Activated naive CD8-positive, alpha-beta T cell treated with anti-CD3 and anti-CD28 coated beads, Interleukin-2, amount 10 ng/mL, durations not matched to agents 7 days and 5 days (primary cell): Measurements from ENCODE around the gene EEF1AKMT1. TPM values are rescaled to one million over a fixed set of nuclear protein-coding genes. Genes with fewer than 3 reads are reported as not detected.

Experiments used
- ATAC-seq: fragments of 150-1000 bp; cut with Tn5 transposase; one replicate; pipeline ENCODE4 v1.10.0; 2021; ENCODE audit warnings: low read depth, moderate library complexity
- POLR2A ChIA-PET: fragments of 350-600 bp; sonication (Branson Sonifier 250); formaldehyde crosslinking; loops from one replicate; lab custom pipeline; 2021; ENCODE audit warnings: antibody characterized with exemption; lab: Charles Lee
- DNase-seq: peaks from one replicate; pipeline ENCODE4 v3.0.0; 2021
- H3K27ac Mint-ChIP-seq: one replicate; pipeline ENCODE4 v1.8.0; 2022; ENCODE audit warnings: mild to moderate bottlenecking, mixed read lengths
- H3K27me3 Mint-ChIP-seq: one replicate; pipeline ENCODE4 v1.8.0; 2022; ENCODE audit warnings: mild to moderate bottlenecking, moderate library complexity, mixed read lengths
- H3K36me3 Mint-ChIP-seq: one replicate; pipeline ENCODE4 v1.8.0; 2021; ENCODE audit warnings: mild to moderate bottlenecking, mixed read lengths
- H3K4me1 Mint-ChIP-seq: one replicate; pipeline ENCODE4 v1.8.0; 2021; ENCODE audit warnings: mixed read lengths
- H3K4me3 Mint-ChIP-seq: one replicate; pipeline ENCODE4 v1.8.0; 2022; ENCODE audit warnings: mild to moderate bottlenecking, moderate library complexity, mixed read lengths
- H3K9me3 Mint-ChIP-seq: one replicate; pipeline ENCODE4 v1.8.0; 2021; ENCODE audit warnings: mixed read lengths
- total RNA-seq, 2 experiments: library from RNA; stranded (reverse); gene quantifications; one replicate each; pipeline ENCODE4 v1.2.3, GENCODE V29; 2021

EEF1AKMT1 gene, protein sequence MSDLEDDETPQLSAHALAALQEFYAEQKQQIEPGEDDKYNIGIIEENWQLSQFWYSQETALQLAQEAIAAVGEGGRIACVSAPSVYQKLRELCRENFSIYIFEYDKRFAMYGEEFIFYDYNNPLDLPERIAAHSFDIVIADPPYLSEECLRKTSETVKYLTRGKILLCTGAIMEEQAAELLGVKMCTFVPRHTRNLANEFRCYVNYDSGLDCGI
- total RNA-seq, result 1 to 10 TPM; 7.1 to 9.0 TPM

DNA sequence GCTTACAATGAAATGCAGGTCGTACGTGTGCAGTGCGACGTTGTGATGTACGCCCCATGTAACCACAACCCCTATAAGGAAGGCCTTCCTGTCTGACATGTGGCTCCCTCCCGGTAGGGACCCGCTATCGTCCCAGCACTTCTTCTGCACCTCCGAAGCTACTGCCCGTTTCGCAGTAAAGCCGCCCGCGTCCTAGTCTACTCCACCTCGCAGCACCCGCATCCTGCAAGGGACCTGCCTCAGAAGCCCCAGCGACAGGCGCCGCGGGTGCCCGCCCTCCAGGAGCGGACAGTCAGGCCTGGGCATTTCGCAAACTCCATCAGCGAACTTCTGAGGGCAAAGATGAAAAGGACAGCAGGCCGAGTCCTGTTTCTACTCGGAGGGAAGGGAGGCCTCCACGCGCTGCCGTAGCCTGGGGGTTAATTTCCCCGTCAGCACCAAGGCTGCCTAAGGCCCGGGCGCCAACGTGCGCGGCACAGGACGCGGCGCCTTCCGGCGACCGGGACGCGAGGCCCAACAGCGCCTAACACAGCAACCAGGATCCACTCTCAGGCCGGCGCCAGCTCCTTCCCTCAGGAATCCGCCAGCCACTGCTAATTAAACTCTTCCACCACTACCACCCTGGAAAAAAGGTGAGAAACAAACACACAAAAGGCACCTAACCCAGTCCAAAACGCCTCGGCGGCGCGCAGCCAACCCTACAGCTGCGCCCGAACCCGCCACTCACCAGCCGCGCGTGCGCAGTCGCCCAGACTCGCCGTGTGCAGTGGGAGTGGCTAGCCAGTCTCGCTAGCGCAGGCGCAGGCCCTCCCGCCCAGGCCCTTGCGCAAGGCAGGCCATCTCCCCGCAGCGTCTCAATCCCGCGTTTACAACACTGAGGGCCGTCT, at the start of gene EEF1AKMT1:
Gene EEF1AKMT1 (minus strand): TSS at position 768 of the 887 bp plus-strand sequence. CDS start 16,363 bp downstream, outside the sequence.
- ATAC-seq, result peak; percentile 91
- Mint-ChIP-seq H3K4me3 (peak within 1 kb of the TSS; percentile 95), H3K9me3 (peaks cover 13% of the 10 kb centered on the region), H3K36me3 (peaks cover 34% of the 10 kb centered on the region), H3K27me3 (no peaks in the 10 kb centered on the region), H3K4me1 (peaks cover 25% of the 10 kb centered on the region), H3K27ac (peak within 1 kb of the TSS; percentile 97)
- POLR2A ChIA-PET, result interaction anchor here (0.8 to 2.5 kb wide), 7 partner anchors 9 to 402 kb away, joined by 3 to 8 read pairs (median 4); partner anchors contain the start of gene XPO4
- peak; percentile 97 for DNase-seq

DNA sequence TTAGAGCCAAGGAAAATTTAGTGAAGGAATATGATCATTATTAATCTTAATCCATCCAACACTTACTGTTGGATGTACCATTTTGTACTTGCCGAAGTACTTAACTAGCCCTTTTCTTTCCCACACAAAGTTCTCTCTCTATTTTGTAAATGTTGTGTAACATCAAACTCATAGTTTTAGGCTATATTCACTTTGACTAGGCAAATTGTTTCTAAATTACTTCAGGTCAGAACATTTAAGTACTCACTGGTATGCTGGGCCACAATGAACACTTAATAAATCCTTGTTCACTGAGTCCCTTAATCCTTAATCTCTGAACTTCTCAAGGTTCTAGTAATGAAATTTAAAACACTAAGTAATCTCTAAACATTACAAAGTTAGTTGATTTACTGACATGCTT, 49.3 kb upstream of the EEF1AKMT1 start:
- Mint-ChIP-seq H3K4me1 (no peaks in the 10 kb centered on the region), H3K36me3 (peaks cover 10% of the 10 kb centered on the region), H3K27me3 (no peaks in the 10 kb centered on the region), H3K4me3 (no peak overlapping the region), H3K9me3 (no peaks in the 10 kb centered on the region), H3K27ac (no peak overlapping the region)
- POLR2A ChIA-PET, result no interaction called here
- ATAC-seq, result no peak
- no peak for DNase-seq

- H3K36me3 Mint-ChIP-seq, result peaks cover 11% of the 10 kb centered on the region
- H3K27ac Mint-ChIP-seq, result no peak overlapping the region
- ATAC-seq (no peak), DNase-seq (no peak)
- H3K4me3 Mint-ChIP-seq, result no peak overlapping the region
- no peaks in the 10 kb centered on the region for H3K27me3 Mint-ChIP-seq
- H3K4me1 Mint-ChIP-seq, result no peaks in the 10 kb centered on the region
- POLR2A ChIA-PET, result no interaction called here
- H3K9me3 Mint-ChIP-seq, result no peaks in the 10 kb centered on the region
These were observed 48.6 kb upstream of the EEF1AKMT1 start for GRCh38 chr13:20822406-20822805.

- ATAC-seq (no peak), DNase-seq (no peak)
- no peaks in the 10 kb centered on the region for H3K9me3 Mint-ChIP-seq
- H3K27me3 Mint-ChIP-seq, result no peaks in the 10 kb centered on the region
- H3K36me3 Mint-ChIP-seq, result peaks cover 9% of the 10 kb centered on the region
- no peak overlapping the region for H3K27ac Mint-ChIP-seq
- no peaks in the 10 kb centered on the region for H3K4me1 Mint-ChIP-seq
- no peak overlapping the region for H3K4me3 Mint-ChIP-seq
- POLR2A ChIA-PET, result no interaction called here
These were observed 46.0 kb upstream of the EEF1AKMT1 start for GRCh38 chr13:20819715-20820114.

GRCh38 chr13:20815464-20815863, 41.7 kb upstream of the EEF1AKMT1 start:
- Mint-ChIP-seq H3K4me3 (no peak overlapping the region), H3K27ac (no peak overlapping the region), H3K9me3 (peaks cover 2% of the 10 kb centered on the region), H3K27me3 (no peaks in the 10 kb centered on the region), H3K4me1 (no peaks in the 10 kb centered on the region), H3K36me3 (peaks cover 25% of the 10 kb centered on the region)
- POLR2A ChIA-PET, result no interaction called here
- DNase-seq (no peak), ATAC-seq (no peak)

DNA sequence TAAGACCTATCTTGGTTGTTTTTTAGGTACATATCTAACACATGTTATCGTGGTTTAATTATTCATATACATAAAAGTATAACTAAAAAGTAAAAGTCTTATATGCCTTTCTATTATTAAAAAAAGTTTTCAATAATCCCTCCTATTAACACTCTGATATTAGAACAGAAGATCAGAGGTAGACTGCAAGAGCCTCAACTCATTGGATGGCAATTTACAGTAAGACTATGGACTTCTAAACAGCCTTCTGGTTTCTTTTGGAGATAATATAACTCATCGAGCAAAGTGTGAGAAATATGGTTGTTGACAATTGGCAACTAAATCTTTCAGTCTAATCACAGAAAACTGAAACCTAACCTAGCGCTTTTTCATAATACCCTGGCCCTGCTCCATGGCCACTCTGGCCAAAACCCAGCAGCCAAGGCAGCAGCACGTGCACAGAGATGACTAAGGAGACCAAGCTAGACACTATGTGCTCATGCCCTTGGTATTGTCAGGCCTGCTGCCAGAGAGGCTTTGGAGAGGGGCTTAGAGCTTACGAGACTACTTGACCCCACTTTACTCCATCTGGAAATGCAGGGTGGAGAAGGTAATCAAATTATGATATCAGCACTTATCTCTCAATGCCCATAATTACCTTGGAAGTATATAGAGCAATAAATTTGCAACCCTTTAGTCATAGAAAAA, 40.6 kb upstream of the EEF1AKMT1 start:
- H3K36me3 Mint-ChIP-seq, result peaks cover 21% of the 10 kb centered on the region
- H3K27ac Mint-ChIP-seq, result no peak overlapping the region
- H3K4me3 Mint-ChIP-seq, result no peak overlapping the region
- POLR2A ChIA-PET, result no interaction called here
- no peaks in the 10 kb centered on the region for H3K27me3 Mint-ChIP-seq
- no peaks in the 10 kb centered on the region for H3K4me1 Mint-ChIP-seq
- ATAC-seq (no peak), DNase-seq (no peak)
- H3K9me3 Mint-ChIP-seq, result peaks cover 2% of the 10 kb centered on the region

DNA sequence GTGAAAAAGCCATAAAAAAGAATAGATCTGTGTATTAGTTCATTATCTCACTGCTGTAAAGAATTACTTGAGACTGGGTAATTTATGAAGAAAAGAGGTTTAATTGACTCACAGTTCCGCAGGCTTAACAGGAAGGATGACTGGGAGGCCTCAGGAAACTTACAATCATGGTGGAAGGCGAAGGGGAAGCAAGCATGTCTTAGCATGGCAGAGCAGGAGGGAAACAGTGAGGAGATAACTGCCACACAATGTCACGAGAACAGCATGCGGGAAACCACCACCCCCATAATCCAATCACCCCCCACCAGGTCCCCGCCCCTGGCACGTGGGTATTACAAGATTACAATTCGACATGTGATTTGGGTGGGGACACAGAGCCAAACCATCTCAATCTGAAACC, 39.1 kb upstream of the EEF1AKMT1 start:
- peaks cover 19% of the 10 kb centered on the region for H3K36me3 Mint-ChIP-seq
- no peaks in the 10 kb centered on the region for H3K27me3 Mint-ChIP-seq
- POLR2A ChIA-PET, result no interaction called here
- H3K4me1 Mint-ChIP-seq, result no peaks in the 10 kb centered on the region
- H3K27ac Mint-ChIP-seq, result no peak overlapping the region
- H3K9me3 Mint-ChIP-seq, result peaks cover 2% of the 10 kb centered on the region
- no peak for ATAC-seq
- no peak for DNase-seq
- no peak overlapping the region for H3K4me3 Mint-ChIP-seq

DNA sequence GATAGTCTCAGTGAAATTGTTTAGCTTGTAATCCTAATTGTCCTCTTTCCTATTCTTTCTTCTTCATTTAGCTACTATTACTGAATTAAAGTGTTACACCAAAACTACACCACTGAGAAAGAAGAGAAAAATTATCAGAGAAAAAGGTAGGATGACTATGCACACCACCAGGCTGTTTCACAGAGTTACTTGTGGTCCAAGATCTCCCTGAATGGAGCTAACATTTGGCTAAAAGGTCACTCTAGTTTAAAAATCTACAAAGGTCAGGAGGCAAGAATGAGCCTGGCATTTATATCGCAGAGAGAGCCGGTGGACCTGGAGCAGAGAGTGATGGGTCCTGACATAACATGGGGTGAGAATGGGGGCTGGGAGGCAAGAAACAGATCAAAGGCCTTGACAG, 37.0 kb upstream of the EEF1AKMT1 start:
- Mint-ChIP-seq H3K27ac (no peak overlapping the region), H3K27me3 (no peaks in the 10 kb centered on the region)
- no peak for DNase-seq

GRCh38 chr13:20808874-20809273, 35.1 kb upstream of the EEF1AKMT1 start:
- H3K36me3 Mint-ChIP-seq, result peaks cover 19% of the 10 kb centered on the region
- no peak overlapping the region for H3K27ac Mint-ChIP-seq
- ATAC-seq (no peak), DNase-seq (no peak)
- POLR2A ChIA-PET, result no interaction called here
- H3K4me1 Mint-ChIP-seq, result no peaks in the 10 kb centered on the region
- H3K4me3 Mint-ChIP-seq, result no peak overlapping the region
- H3K9me3 Mint-ChIP-seq, result peaks cover 2% of the 10 kb centered on the region
- no peaks in the 10 kb centered on the region for H3K27me3 Mint-ChIP-seq

More for the DNA sequence above, 37.0 kb upstream of the EEF1AKMT1 start:
- H3K4me3 Mint-ChIP-seq, result no peak overlapping the region
- ATAC-seq, result no peak
- H3K4me1 Mint-ChIP-seq, result no peaks in the 10 kb centered on the region
- POLR2A ChIA-PET, result no interaction called here
- H3K36me3 Mint-ChIP-seq, result peaks cover 19% of the 10 kb centered on the region
- H3K9me3 Mint-ChIP-seq, result peaks cover 2% of the 10 kb centered on the region

- Mint-ChIP-seq H3K36me3 (peaks cover 8% of the 10 kb centered on the region), H3K4me3 (no peak overlapping the region), H3K4me1 (peaks cover 3% of the 10 kb centered on the region), H3K27me3 (no peaks in the 10 kb centered on the region), H3K9me3 (no peaks in the 10 kb centered on the region), H3K27ac (no peak overlapping the region)
- POLR2A ChIA-PET, result no interaction called here
- no peak for ATAC-seq
- DNase-seq, result no peak
These were observed 29.6 kb upstream of the EEF1AKMT1 start for GRCh38 chr13:20803180-20803965.

- Mint-ChIP-seq H3K4me3 (no peak overlapping the region), H3K4me1 (peaks cover 11% of the 10 kb centered on the region), H3K27ac (no peak overlapping the region), H3K9me3 (no peaks in the 10 kb centered on the region), H3K27me3 (no peaks in the 10 kb centered on the region), H3K36me3 (peaks cover 13% of the 10 kb centered on the region)
- no peak for ATAC-seq
- POLR2A ChIA-PET, result no interaction called here
- DNase-seq, result no peak
These were observed 27.9 kb upstream of the EEF1AKMT1 start for GRCh38 chr13:20801707-20802106.

GRCh38 chr13:20799726-20800416, 26.1 kb upstream of the EEF1AKMT1 start:
- no peak overlapping the region for H3K27ac Mint-ChIP-seq

More at GRCh38 chr13:20799726-20800416, 26.1 kb upstream of the EEF1AKMT1 start:
- Mint-ChIP-seq H3K36me3 (peaks cover 14% of the 10 kb centered on the region), H3K27me3 (no peaks in the 10 kb centered on the region), H3K4me3 (no peak overlapping the region), H3K4me1 (peaks cover 13% of the 10 kb centered on the region), H3K9me3 (no peaks in the 10 kb centered on the region)
- no peak for ATAC-seq
- POLR2A ChIA-PET, result no interaction called here
- DNase-seq, result no peak
